Stimulated activated CD8-positive, alpha-beta memory T cell treated with anti-CD3 and anti-CD28 coated beads, Interleukin-15, amount 100 ng/mL, for 1 hour (primary cell): ENCODE results near the gene KRTAP10-8.
"Not testable (repeated sequence)": the region's sequence is repeated elsewhere in the genome, so short reads cannot be mapped to it uniquely, and the experiment has no call there.

Experiments
- DNase-seq: peaks from one replicate; pipeline ENCODE4 v3.0.0-alpha.2; 2020; ENCODE audit warnings: low read depth

The KRTAP10-8 gene

GRCh38 chr21:44579056-44579832 is 32.6 kb upstream of the KRTAP10-8 start:
- no peak for DNase-seq

DNA sequence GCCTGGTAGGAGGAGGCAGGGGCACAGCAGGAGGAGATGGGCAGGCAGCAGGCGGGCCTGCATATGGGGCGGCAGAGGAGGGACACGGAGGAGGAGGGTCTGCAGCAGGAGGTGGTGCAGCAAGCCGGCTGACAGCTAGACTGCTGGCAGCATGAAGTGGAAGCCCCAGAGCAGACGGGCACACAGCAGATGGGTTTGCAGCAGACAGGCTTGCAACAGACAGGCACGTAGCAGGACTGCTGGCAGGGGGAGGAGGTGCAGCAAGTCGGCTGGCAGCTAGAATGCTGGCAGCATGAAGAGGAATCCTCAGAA is 32.1 kb upstream of the KRTAP10-8 start:
- DNase-seq, result no peak

DNA sequence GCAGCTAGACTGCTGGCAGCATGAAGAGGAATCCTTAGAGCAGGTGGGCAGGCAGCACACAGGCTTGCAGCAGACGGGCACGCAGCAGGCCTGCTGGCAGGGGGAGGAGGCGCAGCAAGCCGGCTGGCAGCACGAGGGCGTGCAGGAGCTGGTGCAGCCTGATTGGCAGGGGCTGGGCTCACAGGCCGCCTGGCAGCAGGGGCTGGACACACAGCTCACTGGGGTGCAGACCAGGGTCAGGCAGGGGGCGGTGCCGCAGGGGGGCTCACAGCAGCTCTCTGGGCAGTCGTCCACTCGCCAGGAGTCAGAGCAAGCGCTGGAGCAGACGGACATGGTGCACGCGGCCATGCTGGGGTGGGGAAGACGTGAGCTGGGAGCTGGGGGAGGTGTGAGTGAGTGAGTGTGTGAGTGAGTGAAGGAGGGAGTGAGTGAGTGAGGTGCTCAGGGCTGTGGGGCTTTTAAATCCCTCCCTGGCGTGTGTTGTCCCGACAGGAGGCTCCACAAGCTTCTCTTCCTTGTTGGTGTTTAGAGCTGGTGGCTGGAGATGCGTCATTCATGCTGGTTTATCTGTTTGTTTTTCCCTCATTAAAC is 31.6 kb upstream of the KRTAP10-8 start, which contains the start of gene KRTAP10-5:
KRTAP10-5 (minus strand) TSS at position 374 of the 591 bp plus-strand sequence; CDS start at position 348, 26 bp downstream.
- DNase-seq, result not testable (repeated sequence)

DNA sequence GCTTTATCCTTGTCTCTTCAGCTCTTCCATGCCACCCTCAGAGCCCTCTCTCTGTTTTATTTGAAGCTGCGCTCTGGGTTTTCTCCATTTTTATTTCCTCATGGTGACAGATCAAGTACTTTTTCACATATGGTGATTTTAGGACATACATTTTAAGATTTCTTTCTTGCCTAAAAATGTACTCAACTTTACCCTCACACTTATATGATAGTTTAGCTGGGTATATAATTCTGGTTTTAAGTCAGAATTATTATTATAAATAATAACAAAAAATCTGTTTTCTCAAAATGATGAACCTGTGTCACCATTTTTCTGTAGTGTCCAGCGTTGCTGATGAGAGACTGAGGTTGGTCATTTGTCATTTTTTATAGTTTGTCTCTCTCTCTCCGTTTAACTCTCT is 30.7 kb upstream of the KRTAP10-8 start:
- no peak for DNase-seq

- no peak for DNase-seq
Observed at GRCh38 chr21:44582055-44582454, 29.8 kb upstream of the KRTAP10-8 start.

GRCh38 chr21:44583089-44583799 is 28.6 kb upstream of the KRTAP10-8 start:
- DNase-seq, result no peak

GRCh38 chr21:44583800-44584147 is 28.1 kb upstream of the KRTAP10-8 start:
- no peak for DNase-seq

DNA sequence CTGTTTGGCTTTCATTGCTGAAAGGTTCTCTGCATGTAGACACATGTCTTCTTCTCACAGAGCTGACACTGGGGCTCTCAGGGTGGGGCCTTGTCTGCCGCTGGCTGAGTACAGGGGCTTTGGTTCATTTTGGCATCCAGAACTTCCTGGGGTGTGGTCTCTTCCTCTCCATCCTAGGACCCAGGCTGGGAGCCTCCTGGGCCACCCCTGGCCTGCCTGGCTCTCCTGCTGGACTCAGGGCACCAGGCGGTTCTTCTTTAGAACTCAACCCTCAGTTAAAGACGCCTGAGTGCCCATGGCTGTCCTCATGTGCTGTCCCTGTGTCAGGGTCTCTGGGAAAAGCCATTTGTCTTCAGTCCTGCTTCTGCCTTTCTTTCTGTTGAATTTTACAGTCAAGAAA is 26.0 kb upstream of the KRTAP10-8 start:
- no peak for DNase-seq

DNA sequence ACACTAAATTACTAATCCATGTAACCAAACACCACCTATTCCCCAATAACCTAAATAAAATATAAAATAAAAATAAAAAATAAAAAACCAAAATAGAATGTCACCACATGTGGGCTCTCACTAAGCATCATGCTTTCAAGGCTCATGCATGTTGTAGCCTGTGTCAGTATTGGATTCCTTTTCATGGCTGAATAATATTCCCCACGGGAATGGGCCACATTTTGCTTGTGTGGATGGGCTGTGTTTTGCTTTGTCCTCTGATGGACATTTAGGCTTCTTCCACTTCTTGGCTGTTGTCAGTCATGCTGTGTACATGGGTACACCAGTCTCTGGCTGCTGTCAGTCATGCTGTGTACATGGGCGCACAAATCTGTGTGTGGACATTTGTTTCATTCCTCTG is 22.8 kb upstream of the KRTAP10-8 start:
- no peak for DNase-seq

- DNase-seq, result no peak
Observed at GRCh38 chr21:44589586-44590305, 22.1 kb upstream of the KRTAP10-8 start.

DNA sequence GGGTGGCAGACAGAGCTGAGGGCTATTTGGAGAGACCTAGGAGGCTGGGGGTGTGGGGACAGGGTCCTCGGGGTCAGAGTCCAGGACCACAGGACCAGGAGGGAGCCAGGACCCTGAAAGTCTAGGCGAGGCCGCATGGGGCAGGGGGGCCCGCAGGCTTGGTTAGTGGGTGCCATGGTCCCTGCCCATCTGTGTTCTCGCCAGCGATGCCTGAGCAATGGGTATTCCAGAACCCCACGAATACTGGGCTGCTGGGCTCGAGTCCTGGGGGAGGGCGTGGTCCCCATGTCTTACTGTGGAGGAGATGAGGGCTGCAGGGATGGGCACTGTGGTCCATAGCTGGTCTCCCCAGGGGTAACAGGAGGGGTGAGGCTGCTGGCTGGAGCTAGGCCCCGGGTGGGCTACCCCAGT is 21.6 kb upstream of the KRTAP10-8 start:
- no peak for DNase-seq

DNA sequence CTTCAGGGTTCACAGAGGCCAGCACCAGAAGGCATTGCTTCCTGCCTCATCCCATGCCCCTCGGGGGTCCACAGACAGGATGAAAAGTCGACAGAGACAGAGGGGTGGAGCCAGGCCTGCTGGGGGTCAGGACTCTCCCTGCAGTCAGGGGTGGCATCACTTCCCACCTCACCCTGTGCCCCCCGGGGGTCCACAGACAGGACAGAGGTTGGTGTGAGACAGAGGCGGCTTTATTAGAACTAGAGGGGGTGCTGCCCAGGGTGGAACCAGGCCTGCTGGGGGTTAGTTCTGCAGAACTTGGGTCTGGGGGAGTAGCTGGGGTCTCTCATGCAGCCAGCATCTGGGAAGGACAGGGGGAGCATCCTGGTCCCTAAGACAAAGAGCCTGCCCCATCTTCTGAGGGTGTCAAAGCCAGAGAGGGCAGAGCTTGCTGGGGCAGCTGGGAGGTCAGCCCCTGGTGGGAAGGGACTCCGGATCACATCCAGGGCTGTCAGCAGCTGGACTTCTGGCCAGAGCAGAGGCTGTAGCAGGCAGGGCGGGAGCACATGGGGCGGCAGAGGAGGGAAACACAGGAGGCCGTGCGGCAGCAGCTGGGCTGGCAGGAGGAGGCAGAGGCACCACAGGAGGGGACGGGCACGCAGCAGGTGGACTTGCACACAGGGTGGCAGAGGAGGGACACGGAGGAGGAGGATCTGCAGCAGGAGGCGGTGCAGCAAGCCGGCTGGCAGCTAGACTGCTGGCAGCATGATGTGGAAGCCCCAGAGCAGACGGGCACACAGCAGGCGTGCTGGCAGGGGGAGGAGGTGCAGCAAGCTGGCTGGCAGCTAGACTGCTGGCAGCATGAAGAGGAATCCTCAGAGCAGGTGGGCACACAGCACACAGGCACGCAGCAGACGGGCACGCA is 20.7 kb upstream of the KRTAP10-8 start:
- DNase-seq, result not testable (repeated sequence)

GRCh38 chr21:44591801-44592130 is 20.1 kb upstream of the KRTAP10-8 start:
- DNase-seq, result not testable (repeated sequence)

- no peak for DNase-seq
Observed at GRCh38 chr21:44592446-44593311, 19.2 kb upstream of the KRTAP10-8 start, which contains the start of gene KRTAP10-6. Gene KRTAP10-6, minus strand, starts transcription at chr21:44592505. Its CDS starts 21 bp downstream, at chr21:44592484.

DNA sequence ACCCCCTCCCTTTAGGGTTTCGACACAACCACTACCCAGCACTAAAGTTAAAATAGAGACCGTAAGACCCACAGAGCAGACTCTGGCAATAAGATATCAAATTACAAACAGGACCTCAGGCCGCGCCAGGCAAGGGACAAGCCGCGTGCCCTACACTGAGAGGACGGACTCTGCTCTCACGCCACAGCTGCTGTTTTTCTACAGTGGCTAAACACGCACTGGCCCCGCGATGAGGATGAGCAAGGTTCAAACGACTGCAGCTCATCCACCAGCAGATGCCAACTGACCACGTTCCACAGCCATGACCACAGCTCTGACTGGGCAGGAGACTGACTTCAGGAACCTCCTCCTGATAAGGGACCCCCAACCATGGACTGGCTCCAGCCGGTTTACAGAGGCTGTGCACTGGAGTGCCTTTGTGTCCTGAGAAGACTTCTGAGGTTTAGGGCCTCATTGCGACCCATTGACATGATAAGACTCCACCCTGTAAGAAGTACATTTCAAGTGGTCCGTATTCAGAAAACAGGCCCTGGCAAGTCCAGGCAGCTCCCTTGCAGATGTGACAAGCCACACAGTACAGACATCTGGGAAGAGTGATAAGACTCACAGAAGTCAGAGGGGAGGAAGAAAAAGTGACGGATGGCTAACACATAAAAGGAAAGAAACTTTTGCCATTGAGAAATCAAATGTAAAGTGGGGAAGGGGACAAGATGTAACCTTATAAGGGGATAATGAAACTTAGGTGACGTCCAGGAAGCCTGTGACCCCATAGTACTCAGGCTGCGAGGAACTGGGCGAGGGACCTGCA is 18.1 kb upstream of the KRTAP10-8 start:
- no peak for DNase-seq

GRCh38 chr21:44594406-44594916 is 17.4 kb upstream of the KRTAP10-8 start:
- no peak for DNase-seq

DNA sequence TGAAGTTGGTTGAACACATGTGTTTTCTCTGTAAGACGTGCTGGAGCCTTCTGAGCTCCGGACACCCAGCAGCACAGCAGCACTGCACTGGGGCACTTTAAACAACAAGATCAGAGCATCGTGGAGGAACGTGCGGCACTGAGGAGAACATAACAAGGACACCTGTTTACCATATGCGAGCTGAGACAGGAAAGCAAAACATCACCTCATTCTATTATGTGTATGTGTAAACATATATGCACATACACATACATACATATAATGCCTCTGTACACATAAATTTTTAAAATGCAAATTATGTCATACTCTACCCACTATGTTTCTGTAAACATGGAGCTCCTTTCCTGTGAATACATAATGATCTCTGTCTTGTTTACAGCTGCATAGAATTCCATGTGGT is 16.4 kb upstream of the KRTAP10-8 start:
- DNase-seq, result no peak

DNA sequence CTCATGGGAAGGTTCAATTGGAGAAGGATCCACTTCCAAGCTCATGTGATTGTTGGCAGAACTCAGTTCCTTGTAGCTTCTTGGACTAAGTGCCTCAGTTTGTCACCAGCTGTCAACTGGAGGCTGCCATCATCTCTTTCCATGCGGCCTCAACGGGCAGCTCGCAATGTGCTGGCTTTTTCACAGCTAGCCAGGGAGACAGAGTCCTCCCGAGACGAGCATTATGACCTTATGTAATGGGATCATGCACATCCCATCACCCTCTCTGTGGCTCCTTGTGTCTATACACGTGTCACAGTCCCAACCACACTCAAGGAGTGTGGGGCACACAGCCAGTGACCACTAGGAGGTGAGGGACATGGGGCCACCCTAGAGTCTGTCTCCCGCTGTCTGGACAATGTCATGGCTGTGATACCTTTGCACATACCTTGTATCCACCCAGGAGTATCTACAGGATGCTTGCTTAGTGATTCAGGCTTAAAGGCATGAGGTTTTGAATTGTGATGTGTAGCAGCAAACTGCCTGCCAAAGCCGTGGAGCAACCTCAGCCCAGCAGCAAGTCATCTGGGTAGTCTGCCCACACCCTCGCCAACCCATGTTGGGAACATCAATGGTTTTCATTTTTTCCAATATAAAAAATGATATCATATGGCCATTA is 15.7 kb upstream of the KRTAP10-8 start:
- DNase-seq, result no peak

DNA sequence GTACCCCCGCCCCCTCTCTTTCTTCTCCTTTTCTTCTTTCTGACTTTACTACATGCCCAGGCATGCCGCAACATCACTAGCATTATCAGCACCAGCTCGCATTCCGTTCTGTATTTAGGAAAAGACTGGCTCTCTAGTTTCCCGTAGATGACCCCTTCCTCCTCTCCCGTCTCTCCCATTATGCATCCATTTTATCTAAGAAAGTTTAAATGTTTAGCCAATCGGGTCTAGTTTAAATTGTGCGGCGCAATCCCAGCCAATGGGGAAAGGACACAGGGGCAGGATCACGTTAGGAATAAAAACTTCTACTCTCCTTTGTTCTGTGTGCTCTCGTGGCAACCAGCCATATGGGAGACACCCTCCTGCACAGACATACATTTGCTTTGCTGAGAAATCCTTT is 13.8 kb upstream of the KRTAP10-8 start:
- DNase-seq, result no peak
